ENCODE data around the gene CER1.

GRCh38 chr9:14722391-14723035 lies at the start of gene CER1:
- no peak for TF ChIP-seq CTCF (IDR thresholded peaks at IDR 0.05)
- TF ChIP-seq POLR2A (IDR thresholded peaks at IDR 0.05): no peak
